ENCODE results near the gene IL31.

Gene IL31

DNA sequence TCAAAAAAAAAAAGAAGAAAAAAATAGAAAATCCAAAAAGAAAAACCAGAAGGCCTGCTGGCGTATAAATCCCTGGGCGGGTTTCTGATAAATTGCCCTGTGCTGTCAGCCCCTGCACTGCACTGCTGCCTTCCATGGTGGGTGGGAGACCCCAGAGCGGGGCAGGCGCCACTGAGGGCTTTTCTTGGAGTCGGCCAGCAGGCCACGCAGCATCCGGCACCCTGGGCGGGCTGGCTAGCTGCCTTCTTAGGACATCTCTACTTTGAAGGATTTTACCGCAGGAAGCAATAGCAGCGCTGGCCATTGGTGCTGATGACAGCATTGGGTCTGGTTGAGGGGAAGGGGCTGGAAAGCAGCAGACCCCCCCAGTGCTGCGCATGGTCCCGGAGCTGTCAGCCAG, 29.1 kb downstream of the IL31 start:
- no peaks in the 10 kb centered on the region for H3K79me2 ChIP-seq (ENCODE audit: insufficient read depth, low read length)
- no peak overlapping the region for H3K9ac ChIP-seq (ENCODE audit: low read length)
- H2AFZ ChIP-seq (ENCODE audit: low read depth, low read length, severe bottlenecking) = no peak overlapping the region
- H3K9me3 ChIP-seq (ENCODE audit: insufficient read depth, low read length) = no peaks in the 10 kb centered on the region
- H3K4me3 ChIP-seq (ENCODE audit: insufficient read depth, low read length, poor library complexity, severe bottlenecking) = no peak overlapping the region
- no peaks in the 10 kb centered on the region for H3F3A ChIP-seq (ENCODE audit: insufficient read depth)
- no peak overlapping the region for H3K4me2 ChIP-seq (ENCODE audit: low read depth, low read length, poor library complexity, severe bottlenecking)
- no peaks in the 10 kb centered on the region for H3K36me3 ChIP-seq (ENCODE audit: low read length)
- no peak overlapping the region for H3K27ac ChIP-seq (ENCODE audit: low read depth, low read length)
- no peaks in the 10 kb centered on the region for H4K20me1 ChIP-seq (ENCODE audit: low read depth, low read length)
- no peaks in the 10 kb centered on the region for H3K9me2 ChIP-seq (replicated peaks; ENCODE audit: insufficient read depth, low read length)
- no peaks in the 10 kb centered on the region for H3K27me3 ChIP-seq (ENCODE audit: low read length)
- TF ChIP-seq EZH2phosphoT487 (conservative IDR thresholded peaks at IDR 0.05; ENCODE audit: low read length) = no peak
- TF ChIP-seq, protein P1, sequence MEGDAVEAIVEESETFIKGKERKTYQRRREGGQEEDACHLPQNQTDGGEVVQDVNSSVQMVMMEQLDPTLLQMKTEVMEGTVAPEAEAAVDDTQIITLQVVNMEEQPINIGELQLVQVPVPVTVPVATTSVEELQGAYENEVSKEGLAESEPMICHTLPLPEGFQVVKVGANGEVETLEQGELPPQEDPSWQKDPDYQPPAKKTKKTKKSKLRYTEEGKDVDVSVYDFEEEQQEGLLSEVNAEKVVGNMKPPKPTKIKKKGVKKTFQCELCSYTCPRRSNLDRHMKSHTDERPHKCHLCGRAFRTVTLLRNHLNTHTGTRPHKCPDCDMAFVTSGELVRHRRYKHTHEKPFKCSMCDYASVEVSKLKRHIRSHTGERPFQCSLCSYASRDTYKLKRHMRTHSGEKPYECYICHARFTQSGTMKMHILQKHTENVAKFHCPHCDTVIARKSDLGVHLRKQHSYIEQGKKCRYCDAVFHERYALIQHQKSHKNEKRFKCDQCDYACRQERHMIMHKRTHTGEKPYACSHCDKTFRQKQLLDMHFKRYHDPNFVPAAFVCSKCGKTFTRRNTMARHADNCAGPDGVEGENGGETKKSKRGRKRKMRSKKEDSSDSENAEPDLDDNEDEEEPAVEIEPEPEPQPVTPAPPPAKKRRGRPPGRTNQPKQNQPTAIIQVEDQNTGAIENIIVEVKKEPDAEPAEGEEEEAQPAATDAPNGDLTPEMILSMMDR (IDR thresholded peaks at IDR 0.05; ENCODE audit: insufficient read depth, low read length, poor library complexity, severe bottlenecking) = no peak

DNA sequence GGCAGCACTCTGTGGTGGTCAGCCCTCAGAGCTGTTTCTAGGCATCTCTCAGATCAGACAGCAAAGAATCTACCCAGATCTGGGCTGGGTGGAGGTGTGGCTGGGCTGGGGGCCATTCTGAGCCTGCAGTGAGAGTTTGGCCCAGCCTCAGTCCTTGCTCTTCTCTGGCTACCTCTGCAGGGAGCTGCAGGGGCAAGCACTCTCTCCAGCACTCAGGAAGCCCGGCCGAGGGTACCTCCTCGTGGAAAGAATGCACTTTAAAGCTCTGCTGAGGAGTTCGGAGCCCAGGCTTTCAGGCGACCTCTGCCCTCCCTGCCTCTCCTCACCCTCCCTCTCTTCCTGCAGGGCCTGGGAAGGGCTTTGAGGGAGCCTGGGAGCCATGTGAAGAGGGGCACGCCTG, 31.2 kb downstream of the IL31 start:
- Histone ChIP-seq H3K9me3 (ENCODE audit: insufficient read depth, low read length) (no peaks in the 10 kb centered on the region), H3F3A (ENCODE audit: insufficient read depth) (no peaks in the 10 kb centered on the region), H3K27me3 (ENCODE audit: low read length) (no peaks in the 10 kb centered on the region), H3K27ac (ENCODE audit: low read depth, low read length) (no peak overlapping the region), H3K79me2 (ENCODE audit: insufficient read depth, low read length) (no peaks in the 10 kb centered on the region), H3K4me2 (ENCODE audit: low read depth, low read length, poor library complexity, severe bottlenecking) (no peak overlapping the region), H3K9ac (ENCODE audit: low read length) (no peak overlapping the region), H3K9me2 (replicated peaks; ENCODE audit: insufficient read depth, low read length) (no peaks in the 10 kb centered on the region), H3K4me3 (ENCODE audit: insufficient read depth, low read length, poor library complexity, severe bottlenecking) (no peak overlapping the region), H4K20me1 (ENCODE audit: low read depth, low read length) (no peaks in the 10 kb centered on the region), H2AFZ (ENCODE audit: low read depth, low read length, severe bottlenecking) (no peak overlapping the region), H3K36me3 (ENCODE audit: low read length) (no peaks in the 10 kb centered on the region)
- TF ChIP-seq, protein P1 (IDR thresholded peaks at IDR 0.05; ENCODE audit: insufficient read depth, low read length, poor library complexity, severe bottlenecking) = no peak
- no peak for TF ChIP-seq EZH2phosphoT487 (conservative IDR thresholded peaks at IDR 0.05; ENCODE audit: low read length)

DNA sequence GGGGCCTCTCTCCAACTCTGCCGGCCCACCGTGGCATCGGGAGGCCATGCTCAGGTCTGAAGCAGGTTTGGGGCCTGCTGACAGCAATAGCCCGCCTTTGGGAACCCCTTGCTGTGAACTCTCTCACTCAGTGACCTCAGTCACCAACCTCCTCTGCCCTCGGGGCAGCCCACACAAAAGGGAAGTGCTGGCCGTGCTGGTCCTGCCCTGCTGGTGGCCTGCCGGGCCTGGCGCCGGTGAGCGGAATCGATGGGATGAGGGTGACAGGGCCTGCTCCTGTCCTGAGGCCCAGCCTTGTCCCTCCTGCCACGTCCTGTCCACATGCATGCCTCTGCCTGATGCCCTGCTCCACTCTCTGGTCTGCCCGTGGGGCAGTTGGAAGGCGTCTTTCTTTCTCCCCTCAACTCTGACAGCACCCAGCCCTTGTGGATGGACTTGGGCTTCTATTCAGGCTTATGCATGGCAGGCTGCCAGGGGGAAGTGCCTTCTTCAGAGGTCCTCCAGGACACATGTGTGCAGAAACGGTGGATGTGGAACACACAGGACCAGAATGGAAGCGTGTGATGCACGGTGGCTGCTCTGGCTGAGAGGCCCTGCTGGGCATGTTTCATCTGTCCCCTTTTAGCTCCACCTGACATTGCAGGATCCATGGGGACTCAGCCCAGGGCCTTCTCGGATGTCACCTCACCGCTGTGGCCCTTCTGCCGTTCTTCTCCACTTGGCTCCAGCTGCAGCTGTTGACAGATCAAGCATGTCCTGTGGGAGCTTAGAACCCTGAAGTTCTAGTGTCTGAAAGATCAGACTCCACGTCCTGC, 31.9 kb downstream of the IL31 start:
- Histone ChIP-seq H3K4me3 (ENCODE audit: insufficient read depth, low read length, poor library complexity, severe bottlenecking) (no peak overlapping the region), H3K9me3 (ENCODE audit: insufficient read depth, low read length) (no peaks in the 10 kb centered on the region), H2AFZ (ENCODE audit: low read depth, low read length, severe bottlenecking) (no peak overlapping the region), H3K9ac (ENCODE audit: low read length) (no peak overlapping the region), H3K27me3 (ENCODE audit: low read length) (no peaks in the 10 kb centered on the region), H3K4me2 (ENCODE audit: low read depth, low read length, poor library complexity, severe bottlenecking) (no peak overlapping the region), H4K20me1 (ENCODE audit: low read depth, low read length) (no peaks in the 10 kb centered on the region), H3K79me2 (ENCODE audit: insufficient read depth, low read length) (no peaks in the 10 kb centered on the region), H3F3A (ENCODE audit: insufficient read depth) (no peaks in the 10 kb centered on the region), H3K36me3 (ENCODE audit: low read length) (no peaks in the 10 kb centered on the region), H3K27ac (ENCODE audit: low read depth, low read length) (no peak overlapping the region), H3K9me2 (replicated peaks; ENCODE audit: insufficient read depth, low read length) (no peaks in the 10 kb centered on the region)
- TF ChIP-seq EZH2phosphoT487 (conservative IDR thresholded peaks at IDR 0.05; ENCODE audit: low read length) = no peak
- TF ChIP-seq, protein P1 (IDR thresholded peaks at IDR 0.05; ENCODE audit: insufficient read depth, low read length, poor library complexity, severe bottlenecking) = no peak
